Measurements from ENCODE around the gene MARCHF5.

The MARCHF5 gene, protein sequence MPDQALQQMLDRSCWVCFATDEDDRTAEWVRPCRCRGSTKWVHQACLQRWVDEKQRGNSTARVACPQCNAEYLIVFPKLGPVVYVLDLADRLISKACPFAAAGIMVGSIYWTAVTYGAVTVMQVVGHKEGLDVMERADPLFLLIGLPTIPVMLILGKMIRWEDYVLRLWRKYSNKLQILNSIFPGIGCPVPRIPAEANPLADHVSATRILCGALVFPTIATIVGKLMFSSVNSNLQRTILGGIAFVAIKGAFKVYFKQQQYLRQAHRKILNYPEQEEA

DNA sequence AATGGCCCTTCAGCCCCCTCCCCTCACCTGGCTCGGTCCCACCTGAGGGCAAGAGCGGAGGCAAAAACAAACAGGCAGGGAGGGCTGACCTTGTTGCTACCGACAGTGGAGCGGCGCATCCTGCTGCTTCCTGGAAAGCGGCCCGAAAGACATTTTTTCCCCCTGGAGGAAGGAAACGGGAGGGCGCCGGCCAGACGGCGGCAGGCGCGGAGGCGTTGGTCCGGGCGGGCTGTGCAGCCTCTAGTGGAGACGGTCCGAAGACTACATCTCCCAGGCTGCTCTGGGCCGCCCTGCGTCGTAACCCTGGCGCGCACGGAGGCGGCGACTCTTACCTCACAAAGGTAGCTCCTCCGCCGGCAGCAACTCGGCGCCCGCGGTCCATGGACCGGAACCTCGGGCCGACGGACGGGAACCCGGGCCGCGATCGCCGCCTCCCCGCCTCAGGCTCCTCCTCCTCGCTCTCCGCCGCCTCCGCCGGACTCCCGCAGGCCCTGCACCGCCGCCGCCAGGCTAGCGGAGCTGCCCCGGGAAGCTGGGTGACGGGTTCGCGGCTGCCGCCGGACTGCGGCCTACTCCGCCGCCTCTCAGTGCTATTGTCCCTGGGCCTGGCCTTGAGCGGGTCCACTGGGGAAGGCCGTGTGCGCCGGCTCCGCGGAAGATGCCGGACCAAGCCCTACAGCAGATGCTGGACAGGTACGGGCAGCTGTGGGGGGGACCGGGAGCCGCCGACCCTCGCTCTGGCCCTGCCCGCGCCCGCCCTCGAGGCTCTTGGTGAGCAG lies at the start of gene MARCHF5, which contains the start of gene CPEB3:
Gene MARCHF5, plus strand, starts transcription at position 331 of the 779 bp plus-strand sequence. Its CDS starts 328 bp downstream, at position 659.
Gene CPEB3, minus strand, starts transcription at position 242 of the 779 bp plus-strand sequence. CDS start 50,728 bp downstream, outside the sequence.
- no peaks in the 10 kb centered on the region for H3K9me3 ChIP-seq (ENCODE audit: control insufficient read depth in 1 of 2, low read length in 2 of 2)

DNA sequence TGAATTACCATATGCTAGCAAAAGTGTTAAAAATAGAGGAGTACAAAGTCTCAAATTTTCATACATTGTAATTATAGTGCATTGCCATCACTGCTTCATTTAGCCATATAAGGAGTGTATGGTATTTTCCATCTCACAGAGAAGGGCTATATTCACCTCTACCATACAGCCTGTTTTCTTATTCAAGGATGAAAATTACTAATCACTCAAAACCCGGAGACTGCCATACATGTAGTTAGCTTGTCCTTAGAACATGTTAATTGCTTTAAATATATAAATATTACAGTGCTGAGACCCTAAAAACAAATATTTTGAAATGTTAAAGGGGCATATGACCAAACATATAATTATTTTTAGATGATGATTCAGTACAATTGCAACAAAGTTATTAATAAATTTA lies 49.5 kb upstream of the MARCHF5 start:
- Histone ChIP-seq H3K27ac (ENCODE audit: low read depth, low read length) (peak overlapping the region; percentile 69), H3K27me3 (ENCODE audit: control insufficient read depth in 1 of 2, insufficient read depth in 2 of 2, low read length in 2 of 2) (no peaks in the 10 kb centered on the region), H3K4me1 (ENCODE audit: control insufficient read depth in 1 of 2, insufficient read depth in 2 of 2, low read length in 2 of 2) (peaks cover 16 to 26% of the 10 kb centered on the region in 2 donors), H3K9me3 (ENCODE audit: control insufficient read depth in 1 of 2, low read length in 2 of 2) (no peaks in the 10 kb centered on the region), H3K9ac (ENCODE audit: low read depth in 1 of 2, low read length in 2 of 2) (peak overlapping the region; percentile 33 to 84), H3K4me3 (ENCODE audit: low read depth in 1 of 2, low read length in 2 of 2) (peak overlapping the region; percentile 68 to 89), H3K36me3 (ENCODE audit: control insufficient read depth in 1 of 2, insufficient read depth in 2 of 2, low read length in 2 of 2) (no peaks in the 10 kb centered on the region)

More for the DNA sequence above, at the start of gene MARCHF5, which contains the start of gene CPEB3:
- peaks cover 8% of the 10 kb centered on the region in 2 donors for H3K4me1 ChIP-seq (ENCODE audit: control insufficient read depth in 1 of 2, insufficient read depth in 2 of 2, low read length in 2 of 2)
- H3K27me3 ChIP-seq (ENCODE audit: control insufficient read depth in 1 of 2, insufficient read depth in 2 of 2, low read length in 2 of 2) = no peaks in the 10 kb centered on the region
- no peaks in the 10 kb centered on the region for H3K36me3 ChIP-seq (ENCODE audit: control insufficient read depth in 1 of 2, insufficient read depth in 2 of 2, low read length in 2 of 2)
- H3K9ac ChIP-seq (ENCODE audit: low read depth in 1 of 2, low read length in 2 of 2) = peak within 1 kb of the TSS; percentile 92 to 96
- H3K4me3 ChIP-seq (ENCODE audit: low read depth in 1 of 2, low read length in 2 of 2) = peak within 1 kb of the TSS; percentile 86 to 92
- H3K27ac ChIP-seq (ENCODE audit: low read depth, low read length) = peak within 1 kb of the TSS; percentile 92

DNA sequence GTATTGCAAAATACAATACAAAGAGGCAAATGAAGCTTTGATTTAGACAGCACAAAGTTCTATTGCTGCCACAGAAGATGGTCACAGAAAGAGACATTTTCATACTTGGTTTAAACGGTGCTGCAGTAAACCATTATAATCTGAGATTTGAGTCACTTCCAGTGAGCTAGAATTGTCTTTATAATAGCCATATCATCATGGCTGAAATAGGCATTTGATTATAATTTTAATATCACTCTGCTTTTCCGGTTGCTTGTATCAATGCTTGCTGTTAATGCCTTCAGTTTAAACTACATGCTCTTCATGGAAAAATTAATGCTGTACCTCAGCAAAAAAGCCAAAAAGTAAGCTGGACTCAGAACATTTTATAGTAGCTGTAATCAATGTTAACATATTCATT lies 48.6 kb upstream of the MARCHF5 start:
- Histone ChIP-seq H3K36me3 (ENCODE audit: control insufficient read depth in 1 of 2, insufficient read depth in 2 of 2, low read length in 2 of 2) (no peaks in the 10 kb centered on the region), H3K27me3 (ENCODE audit: control insufficient read depth in 1 of 2, insufficient read depth in 2 of 2, low read length in 2 of 2) (no peaks in the 10 kb centered on the region), H3K4me1 (ENCODE audit: control insufficient read depth in 1 of 2, insufficient read depth in 2 of 2, low read length in 2 of 2) (peaks cover 16 to 21% of the 10 kb centered on the region in 2 donors), H3K27ac (ENCODE audit: low read depth, low read length) (no peak overlapping the region), H3K9ac (ENCODE audit: low read depth in 1 of 2, low read length in 2 of 2) (no peak overlapping the region), H3K9me3 (ENCODE audit: control insufficient read depth in 1 of 2, low read length in 2 of 2) (no peaks in the 10 kb centered on the region), H3K4me3 (ENCODE audit: low read depth in 1 of 2, low read length in 2 of 2) (no peak overlapping the region)

DNA sequence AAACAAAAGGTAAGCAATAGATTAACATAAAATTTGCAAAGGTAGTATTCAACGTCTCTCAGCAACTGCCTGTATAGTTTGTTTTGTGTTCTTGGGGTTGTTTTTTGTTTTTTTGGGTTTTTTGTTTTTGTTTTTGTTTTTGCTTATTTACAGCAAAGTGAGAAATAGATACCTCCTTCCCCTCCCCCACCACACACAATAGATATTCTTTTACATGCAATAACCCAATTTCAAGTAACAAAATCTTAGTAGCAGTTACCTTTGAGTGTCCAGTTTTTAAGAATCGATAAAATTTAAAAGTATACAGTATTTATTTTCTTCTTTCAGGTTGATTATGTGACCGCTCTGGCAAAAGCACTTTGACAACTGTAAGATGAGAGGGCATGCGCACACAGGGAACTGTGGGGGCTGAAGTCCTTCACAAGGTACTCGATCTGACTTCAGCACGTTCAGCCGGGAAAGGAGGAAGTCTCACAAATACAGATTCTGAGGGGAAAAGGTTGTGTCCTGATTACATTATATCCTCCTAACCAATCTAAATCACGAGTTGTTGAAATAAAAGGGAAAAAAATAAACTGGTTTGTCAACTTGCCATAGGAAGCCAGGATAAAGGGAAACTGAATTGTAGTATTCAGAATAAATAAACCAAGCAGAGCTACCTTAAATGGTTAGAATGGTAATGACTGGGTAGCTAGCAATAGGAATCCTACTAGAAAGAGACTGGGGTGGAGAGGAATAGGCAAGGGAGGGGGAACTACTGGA lies 47.9 kb upstream of the MARCHF5 start:
- no peaks in the 10 kb centered on the region for H3K9me3 ChIP-seq (ENCODE audit: control insufficient read depth in 1 of 2, low read length in 2 of 2)
- no peak overlapping the region for H3K9ac ChIP-seq (ENCODE audit: low read depth in 1 of 2, low read length in 2 of 2)
- no peaks in the 10 kb centered on the region for H3K27me3 ChIP-seq (ENCODE audit: control insufficient read depth in 1 of 2, insufficient read depth in 2 of 2, low read length in 2 of 2)
- H3K36me3 ChIP-seq (ENCODE audit: control insufficient read depth in 1 of 2, insufficient read depth in 2 of 2, low read length in 2 of 2) = no peaks in the 10 kb centered on the region
- no peak overlapping the region for H3K27ac ChIP-seq (ENCODE audit: low read depth, low read length)
- H3K4me1 ChIP-seq (ENCODE audit: control insufficient read depth in 1 of 2, insufficient read depth in 2 of 2, low read length in 2 of 2) = peaks cover 13 to 15% of the 10 kb centered on the region in 2 donors
- peak overlapping the region; percentile 45 to 55 for H3K4me3 ChIP-seq (ENCODE audit: low read depth in 1 of 2, low read length in 2 of 2)

DNA sequence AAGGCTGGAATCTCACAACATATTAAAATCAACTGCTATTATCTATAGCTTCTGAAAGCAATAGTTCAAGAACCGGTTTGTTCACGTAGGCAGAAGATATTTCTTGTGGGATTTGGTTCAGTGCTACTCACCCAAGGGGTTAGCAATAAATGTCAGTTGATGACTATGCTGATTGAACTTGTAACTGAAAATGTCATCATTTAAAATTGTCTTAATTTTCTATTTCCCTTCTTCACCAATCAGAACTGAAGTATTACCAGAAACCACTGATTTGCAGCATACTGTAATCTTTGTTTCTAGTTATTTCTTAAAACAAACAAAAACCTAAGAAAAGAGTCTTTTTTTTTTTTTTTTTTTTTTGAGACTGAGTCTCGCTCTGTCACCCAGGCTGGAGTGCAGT lies 46.2 kb upstream of the MARCHF5 start:
- no peak overlapping the region for H3K9ac ChIP-seq (ENCODE audit: low read depth in 1 of 2, low read length in 2 of 2)
- H3K27ac ChIP-seq (ENCODE audit: low read depth, low read length) = no peak overlapping the region
- H3K36me3 ChIP-seq (ENCODE audit: control insufficient read depth in 1 of 2, insufficient read depth in 2 of 2, low read length in 2 of 2) = no peaks in the 10 kb centered on the region
- peaks cover 0 to 14% of the 10 kb centered on the region in 2 donors for H3K4me1 ChIP-seq (ENCODE audit: control insufficient read depth in 1 of 2, insufficient read depth in 2 of 2, low read length in 2 of 2)
- no peaks in the 10 kb centered on the region for H3K27me3 ChIP-seq (ENCODE audit: control insufficient read depth in 1 of 2, insufficient read depth in 2 of 2, low read length in 2 of 2)
- H3K9me3 ChIP-seq (ENCODE audit: control insufficient read depth in 1 of 2, low read length in 2 of 2) = no peaks in the 10 kb centered on the region
- no peak overlapping the region for H3K4me3 ChIP-seq (ENCODE audit: low read depth in 1 of 2, low read length in 2 of 2)

DNA sequence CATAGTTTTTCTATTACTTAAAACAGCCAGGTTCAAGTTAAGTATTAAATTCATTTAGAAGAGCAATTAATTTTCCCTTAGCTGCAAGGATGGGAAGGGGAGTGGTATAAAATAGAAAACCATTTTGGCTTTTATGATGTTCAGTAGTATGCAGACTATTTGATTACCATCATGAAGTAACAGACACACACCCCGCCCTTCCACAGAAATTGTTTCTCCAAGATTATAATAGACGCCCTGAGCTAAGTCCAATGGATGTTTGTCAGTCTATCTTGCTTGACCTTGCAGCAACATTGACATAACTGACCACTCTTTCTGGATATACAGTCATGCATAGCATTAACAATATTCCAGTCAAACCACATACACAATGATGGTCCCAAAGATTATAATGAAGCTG lies 42.4 kb upstream of the MARCHF5 start:
- Histone ChIP-seq H3K9me3 (ENCODE audit: control insufficient read depth in 1 of 2, low read length in 2 of 2) (no peaks in the 10 kb centered on the region), H3K36me3 (ENCODE audit: control insufficient read depth in 1 of 2, insufficient read depth in 2 of 2, low read length in 2 of 2) (no peaks in the 10 kb centered on the region), H3K4me3 (ENCODE audit: low read depth in 1 of 2, low read length in 2 of 2) (no peak overlapping the region), H3K9ac (ENCODE audit: low read depth in 1 of 2, low read length in 2 of 2) (no peak overlapping the region), H3K4me1 (ENCODE audit: control insufficient read depth in 1 of 2, insufficient read depth in 2 of 2, low read length in 2 of 2) (peaks cover 0 to 5% of the 10 kb centered on the region in 2 donors), H3K27me3 (ENCODE audit: control insufficient read depth in 1 of 2, insufficient read depth in 2 of 2, low read length in 2 of 2) (no peaks in the 10 kb centered on the region), H3K27ac (ENCODE audit: low read depth, low read length) (no peak overlapping the region)

DNA sequence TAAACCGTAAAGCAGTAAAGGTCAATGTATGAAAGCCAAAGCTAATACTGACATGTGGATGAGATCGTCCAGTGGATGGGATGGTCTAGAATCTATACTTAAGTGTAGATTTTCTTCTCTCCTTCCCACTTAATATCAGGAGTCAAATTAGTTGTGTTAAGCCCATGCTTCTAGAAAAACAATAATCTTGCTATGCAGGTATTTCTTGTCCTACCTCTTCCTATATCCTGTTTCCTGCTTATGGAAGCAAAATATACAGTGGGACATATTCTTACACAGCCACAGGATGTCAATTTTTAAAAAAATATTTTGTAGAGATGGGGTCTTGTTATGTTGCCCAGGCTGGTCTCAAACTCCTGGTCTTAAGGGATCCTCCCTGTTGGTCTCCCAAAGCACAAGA lies 27.6 kb upstream of the MARCHF5 start:
- Histone ChIP-seq H3K9ac (ENCODE audit: low read depth in 1 of 2, low read length in 2 of 2) (no peak overlapping the region), H3K9me3 (ENCODE audit: control insufficient read depth in 1 of 2, low read length in 2 of 2) (no peaks in the 10 kb centered on the region), H3K27me3 (ENCODE audit: control insufficient read depth in 1 of 2, insufficient read depth in 2 of 2, low read length in 2 of 2) (no peaks in the 10 kb centered on the region), H3K27ac (ENCODE audit: low read depth, low read length) (no peak overlapping the region), H3K36me3 (ENCODE audit: control insufficient read depth in 1 of 2, insufficient read depth in 2 of 2, low read length in 2 of 2) (no peaks in the 10 kb centered on the region), H3K4me3 (ENCODE audit: low read depth in 1 of 2, low read length in 2 of 2) (no peak overlapping the region), H3K4me1 (ENCODE audit: control insufficient read depth in 1 of 2, insufficient read depth in 2 of 2, low read length in 2 of 2) (no peaks in the 10 kb centered on the region)

DNA sequence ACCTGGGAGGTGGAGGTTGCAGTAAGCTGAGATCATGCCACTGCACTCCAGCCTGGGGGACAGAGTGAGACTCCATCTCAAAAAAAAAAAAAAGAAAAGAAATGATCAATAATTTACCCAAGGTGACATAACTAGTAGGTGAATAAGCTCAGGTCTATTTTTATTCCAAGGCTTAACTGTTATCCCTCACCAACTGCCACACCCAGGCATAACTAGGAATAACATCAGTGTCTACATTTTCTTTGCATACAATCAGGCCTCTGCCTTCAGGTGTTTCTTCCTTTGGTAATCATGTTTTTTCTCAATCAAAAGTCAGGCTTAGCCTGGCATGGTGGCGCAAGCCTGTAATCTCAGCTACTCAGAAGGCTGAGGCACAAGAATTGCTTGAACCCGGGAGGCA lies 26.7 kb upstream of the MARCHF5 start:
- Histone ChIP-seq H3K9me3 (ENCODE audit: control insufficient read depth in 1 of 2, low read length in 2 of 2) (no peaks in the 10 kb centered on the region), H3K9ac (ENCODE audit: low read depth in 1 of 2, low read length in 2 of 2) (no peak overlapping the region), H3K27ac (ENCODE audit: low read depth, low read length) (no peak overlapping the region), H3K4me3 (ENCODE audit: low read depth in 1 of 2, low read length in 2 of 2) (no peak overlapping the region), H3K27me3 (ENCODE audit: control insufficient read depth in 1 of 2, insufficient read depth in 2 of 2, low read length in 2 of 2) (no peaks in the 10 kb centered on the region), H3K4me1 (ENCODE audit: control insufficient read depth in 1 of 2, insufficient read depth in 2 of 2, low read length in 2 of 2) (no peaks in the 10 kb centered on the region), H3K36me3 (ENCODE audit: control insufficient read depth in 1 of 2, insufficient read depth in 2 of 2, low read length in 2 of 2) (no peaks in the 10 kb centered on the region)

DNA sequence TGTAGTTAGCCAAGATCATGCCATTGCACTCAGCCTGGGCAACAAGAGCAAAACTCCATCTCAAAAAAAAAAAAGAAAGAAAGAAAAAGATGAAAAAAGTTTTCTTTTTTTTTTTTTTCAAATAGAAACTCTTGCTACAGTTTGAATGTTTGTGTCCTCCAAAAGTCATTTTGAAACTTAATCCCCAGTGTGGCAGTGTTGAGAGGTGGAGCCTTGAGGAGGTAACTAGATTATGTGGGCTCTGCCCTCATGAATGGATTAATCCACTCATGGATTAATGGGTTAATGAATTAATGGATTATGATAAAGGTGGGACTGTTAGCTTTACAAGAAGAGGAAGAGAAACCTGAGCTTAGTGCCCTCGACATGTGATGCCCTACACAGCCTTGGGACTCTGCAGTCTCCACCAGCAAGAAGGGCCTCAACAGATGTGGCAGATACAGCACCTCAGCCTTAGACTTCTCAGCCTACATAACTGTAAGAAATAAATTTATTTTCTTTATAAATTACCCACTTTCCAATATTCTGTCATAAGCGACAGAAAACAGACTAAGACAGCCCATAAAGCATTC lies 25.2 kb upstream of the MARCHF5 start:
- Histone ChIP-seq H3K9me3 (ENCODE audit: control insufficient read depth in 1 of 2, low read length in 2 of 2) (no peaks in the 10 kb centered on the region), H3K27ac (ENCODE audit: low read depth, low read length) (no peak overlapping the region), H3K4me3 (ENCODE audit: low read depth in 1 of 2, low read length in 2 of 2) (no peak overlapping the region), H3K36me3 (ENCODE audit: control insufficient read depth in 1 of 2, insufficient read depth in 2 of 2, low read length in 2 of 2) (no peaks in the 10 kb centered on the region), H3K4me1 (ENCODE audit: control insufficient read depth in 1 of 2, insufficient read depth in 2 of 2, low read length in 2 of 2) (no peaks in the 10 kb centered on the region), H3K9ac (ENCODE audit: low read depth in 1 of 2, low read length in 2 of 2) (no peak overlapping the region), H3K27me3 (ENCODE audit: control insufficient read depth in 1 of 2, insufficient read depth in 2 of 2, low read length in 2 of 2) (no peaks in the 10 kb centered on the region)

Measured in duodenal mucosa (tissue), 2 donors.